HFFc6 (cell line): ENCODE results near the gene RGS1. TPM values are rescaled to one million over a fixed set of nuclear protein-coding genes. Genes with fewer than 3 reads are reported as not detected.

Experiments used
- DNase-seq: peaks from one replicate; pipeline ENCODE4 v3.0.0-alpha.2; 2018
- H3K27ac Mint-ChIP-seq: 2 replicates; pipeline ENCODE4 v1.8.0; 2020; ENCODE audit warnings: mild to moderate bottlenecking, mixed read lengths
- H3K27me3 Mint-ChIP-seq: 2 replicates; pipeline ENCODE4 v1.8.0; 2021; ENCODE audit warnings: mild to moderate bottlenecking, moderate library complexity, mixed read lengths; ENCODE audit not compliant: insufficient read depth
- H3K36me3 Mint-ChIP-seq: 2 replicates; pipeline ENCODE4 v1.8.0; 2021; ENCODE audit warnings: low read depth, mixed read lengths
- H3K4me1 Mint-ChIP-seq: 2 replicates; pipeline ENCODE4 v1.8.0; 2020; ENCODE audit warnings: low read depth, mixed read lengths
- H3K4me3 Mint-ChIP-seq: 2 replicates; pipeline ENCODE4 v1.8.0; 2020; ENCODE audit warnings: mild to moderate bottlenecking, moderate library complexity, mixed read lengths
- H3K9me3 Mint-ChIP-seq: 2 replicates; pipeline ENCODE4 v1.8.0; 2020; ENCODE audit warnings: mild to moderate bottlenecking, mixed read lengths
- CTCF ChIP-seq: fragments of 200-600 bp; sonication (generic); IDR thresholded peaks from 2 replicates; pipeline ENCODE4 v1.5.0; 2021; ENCODE audit warnings: antibody characterized with exemption, mild to moderate bottlenecking
- total RNA-seq, 6 experiments: library from RNA; stranded (reverse); fragmentation: NEBNext Ultra II Directional; extraction: Animal tissue kit (Norgen Biotek cat#: 25700); gene quantifications; 2 replicates in 1 of 6; 3 replicates in 5 of 6; pipeline ENCODE4 v1.2.3, GENCODE V29; 2021

Gene RGS1
- total RNA-seq, 6 experiments from 2014 or later = not detected

- no peak for TF ChIP-seq CTCF
- peaks cover 43% of the 10 kb centered on the region for H3K4me1 Mint-ChIP-seq
- peaks cover 5% of the 10 kb centered on the region; the same call in 1 of the 2 replicates for H3K9me3 Mint-ChIP-seq
- peak; percentile 62 for DNase-seq
- H3K36me3 Mint-ChIP-seq = peaks cover 7% of the 10 kb centered on the region
- H3K27me3 Mint-ChIP-seq = peaks cover 1% of the 10 kb centered on the region; the same call in 1 of the 2 replicates
- no peak overlapping the region for H3K4me3 Mint-ChIP-seq
- H3K27ac Mint-ChIP-seq = peak overlapping the region; percentile 39; the same call in 1 of the 2 replicates
Measured at GRCh38 chr1:192573499-192573898, 2.1 kb upstream of the RGS1 start.

GRCh38 chr1:192574073-192574472, 1.5 kb upstream of the RGS1 start:
- peaks cover 49% of the 10 kb centered on the region for H3K4me1 Mint-ChIP-seq
- H3K27me3 Mint-ChIP-seq = no peaks in the 10 kb centered on the region
- H3K27ac Mint-ChIP-seq = no peak overlapping the region
- no peak for DNase-seq
- peaks cover 5% of the 10 kb centered on the region; the same call in 1 of the 2 replicates for H3K9me3 Mint-ChIP-seq
- H3K4me3 Mint-ChIP-seq = no peak overlapping the region
- TF ChIP-seq CTCF = no peak
- peaks cover 7% of the 10 kb centered on the region for H3K36me3 Mint-ChIP-seq

GRCh38 chr1:192576190-192577144, 894 bp downstream of the RGS1 start:
- no peak for DNase-seq
- no peak for TF ChIP-seq CTCF
- no peaks in the 10 kb centered on the region; the same call in 1 of the 2 replicates for H3K27me3 Mint-ChIP-seq
- H3K4me3 Mint-ChIP-seq = no peak overlapping the region
- no peaks in the 10 kb centered on the region for H3K9me3 Mint-ChIP-seq
- H3K36me3 Mint-ChIP-seq = no peaks in the 10 kb centered on the region
- peaks cover 56% of the 10 kb centered on the region for H3K4me1 Mint-ChIP-seq
- no peak overlapping the region for H3K27ac Mint-ChIP-seq

- no peak for TF ChIP-seq CTCF
- H3K4me1 Mint-ChIP-seq = peaks cover 46% of the 10 kb centered on the region
- no peaks in the 10 kb centered on the region; the same call in 1 of the 2 replicates for H3K27me3 Mint-ChIP-seq
- no peaks in the 10 kb centered on the region for H3K36me3 Mint-ChIP-seq
- no peak overlapping the region for H3K4me3 Mint-ChIP-seq
- H3K9me3 Mint-ChIP-seq = no peaks in the 10 kb centered on the region
- H3K27ac Mint-ChIP-seq = no peak overlapping the region
- no peak for DNase-seq
Measured at GRCh38 chr1:192577145-192578140, 1.9 kb downstream of the RGS1 start.

- Mint-ChIP-seq H3K36me3 (no peaks in the 10 kb centered on the region), H3K27ac (no peak overlapping the region), H3K4me3 (no peak overlapping the region), H3K4me1 (peaks cover 38% of the 10 kb centered on the region), H3K27me3 (no peaks in the 10 kb centered on the region; the same call in 1 of the 2 replicates), H3K9me3 (no peaks in the 10 kb centered on the region)
- DNase-seq = no peak
- no peak for TF ChIP-seq CTCF
Measured at GRCh38 chr1:192578144-192578909, 2.8 kb downstream of the RGS1 start.
